Neutrophil (primary cell): ENCODE data around the gene RTF1.

Experiments used
- H3K27ac ChIP-seq: fragments of 200-600 bp; sonication (generic); 2 replicates; pipeline ENCODE4 v1.5.1; 2016; ENCODE audit warnings: mild to moderate bottlenecking, moderate library complexity
- H3K27me3 ChIP-seq: fragments of 200-600 bp; sonication (generic); 2 replicates; pipeline ENCODE4 v1.6.0; 2016; ENCODE audit warnings: mild to moderate bottlenecking
- H3K36me3 ChIP-seq: fragments of 200-600 bp; sonication (generic); 2 replicates; pipeline ENCODE4 v1.5.1; 2017
- H3K4me1 ChIP-seq, 2 experiments: fragments of 200-600 bp in 1 of 2; sonication (generic) in 1 of 2; 1 replicate in 1 of 2; 2 replicates in 1 of 2; pipeline versions ENCODE4 v1.5.1 to v1.6.1; 2013 to 2016; ENCODE audit warnings: low read depth in 1 of 2, low read length in 1 of 2, mild to moderate bottlenecking in 1 of 2, moderate library complexity in 1 of 2; ENCODE audit not compliant: control insufficient read depth in 1 of 2, insufficient read depth in 1 of 2
- H3K4me3 ChIP-seq, 2 experiments: fragments of 200-600 bp in 1 of 2; sonication (generic) in 1 of 2; 1 replicate in 1 of 2; 2 replicates in 1 of 2; pipeline ENCODE4 v1.5.1; 2013 to 2016; ENCODE audit warnings: low read depth in 1 of 2, low read length in 1 of 2, mild to moderate bottlenecking in 1 of 2, moderate library complexity in 1 of 2
- H3K9me3 ChIP-seq: fragments of 200-600 bp; sonication (generic); 2 replicates; pipeline ENCODE4 v1.5.1; 2016
- CTCF ChIP-seq: fragments of 200-600 bp; sonication (generic); IDR thresholded peaks from 2 replicates; pipeline ENCODE4 v1.5.1; 2016; ENCODE audit warnings: antibody characterized with exemption

RTF1 gene

GRCh38 chr15:41487381-41487780 is 70.5 kb downstream of the RTF1 start:
- H3K27ac ChIP-seq = no peak overlapping the region
- H3K9me3 ChIP-seq = no peaks in the 10 kb centered on the region
- peaks cover 15% of the 10 kb centered on the region for H3K36me3 ChIP-seq
- peaks cover 32% of the 10 kb centered on the region for H3K27me3 ChIP-seq
- no peak for TF ChIP-seq CTCF
- no peak overlapping the region for H3K4me3 ChIP-seq
- H3K4me1 ChIP-seq = no peaks in the 10 kb centered on the region

DNA sequence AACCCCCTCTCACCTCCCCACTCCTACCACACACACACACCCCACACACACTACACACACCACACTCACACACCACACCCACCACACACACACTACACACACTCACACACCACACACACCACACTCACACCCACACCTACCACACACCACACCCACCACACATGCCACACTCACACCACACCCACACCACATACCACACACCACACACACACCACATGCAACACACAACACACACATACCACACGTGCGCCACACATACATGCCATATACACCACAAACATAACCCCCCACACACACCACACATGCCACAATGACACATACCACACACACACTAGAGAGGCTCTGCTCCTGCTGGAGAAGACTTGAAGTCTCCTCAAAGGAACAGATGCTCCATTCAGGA is 70.9 kb downstream of the RTF1 start:
- peaks cover under 1 to 3% of the 10 kb centered on the region in 2 experiments for H3K4me1 ChIP-seq

GRCh38 chr15:41489641-41490040 is 72.7 kb downstream of the RTF1 start:
- Histone ChIP-seq H3K27ac (no peak overlapping the region), H3K9me3 (no peaks in the 10 kb centered on the region), H3K4me3 (no peak overlapping the region), H3K36me3 (no peaks in the 10 kb centered on the region), H3K27me3 (peaks cover 54% of the 10 kb centered on the region), H3K4me1 (peaks cover 14 to 18% of the 10 kb centered on the region in 2 experiments)
- no peak for TF ChIP-seq CTCF

More for the DNA sequence above, 70.9 kb downstream of the RTF1 start:
- Histone ChIP-seq H3K27ac (no peak overlapping the region), H3K4me3 (no peak overlapping the region), H3K36me3 (peaks cover 10% of the 10 kb centered on the region), H3K9me3 (no peaks in the 10 kb centered on the region), H3K27me3 (peaks cover 36% of the 10 kb centered on the region)
- TF ChIP-seq CTCF = no peak

- Histone ChIP-seq H3K9me3 (no peaks in the 10 kb centered on the region), H3K36me3 (no peaks in the 10 kb centered on the region), H3K27me3 (peaks cover 61% of the 10 kb centered on the region), H3K27ac (no peak overlapping the region), H3K4me3 (no peak overlapping the region), H3K4me1 (peaks cover 21 to 25% of the 10 kb centered on the region in 2 experiments)
- TF ChIP-seq CTCF = no peak
These were observed 73.5 kb downstream of the RTF1 start for GRCh38 chr15:41490355-41490754.

DNA sequence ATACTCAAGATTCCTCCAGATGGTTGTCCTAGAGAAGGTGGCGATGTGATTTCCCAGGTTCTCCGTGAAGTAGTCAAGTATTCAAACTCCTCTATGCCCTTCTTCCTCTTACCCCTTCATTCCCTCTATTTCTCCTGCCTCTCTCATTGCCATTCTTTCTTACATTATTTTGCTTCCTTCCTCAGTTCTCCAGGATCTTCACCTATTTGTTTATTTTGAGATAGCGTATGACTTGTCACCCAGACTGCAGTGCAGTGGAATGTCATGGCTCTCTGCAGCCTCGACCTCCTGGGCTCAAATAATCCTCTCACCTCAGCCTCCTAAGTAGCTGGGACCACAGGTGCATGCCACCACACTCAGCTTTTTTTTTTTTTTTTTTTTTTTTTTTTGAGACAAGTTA is 75.0 kb downstream of the RTF1 start:
- Histone ChIP-seq H3K4me3 (no peak overlapping the region), H3K27me3 (peaks cover 70% of the 10 kb centered on the region)

More for the DNA sequence above, 75.0 kb downstream of the RTF1 start:
- Histone ChIP-seq H3K27ac (no peak overlapping the region), H3K9me3 (no peaks in the 10 kb centered on the region), H3K4me1 (peaks cover 27 to 32% of the 10 kb centered on the region in 2 experiments), H3K36me3 (no peaks in the 10 kb centered on the region)
- no peak for TF ChIP-seq CTCF
